HG03103 (cell line): ENCODE results near the gene DIP2C.
"Not testable (repeated sequence)": the region's sequence is repeated elsewhere in the genome, so short reads cannot be mapped to it uniquely, and the experiment has no call there.

ENCODE experiments used
- ATAC-seq: cut with Tn5 transposase; IDR thresholded peaks from one replicate; pipeline ENCODE4 v1.9.1; 2021; ENCODE audit warnings: low read depth; ENCODE audit not compliant: unreplicated experiment

Gene DIP2C

GRCh38 chr10:689452-690371 lies at the start of gene DIP2C:
Gene DIP2C (minus strand): TSS chr10:689668. CDS start chr10:689578, 90 bp downstream.
- no peak for ATAC-seq

- no peak for ATAC-seq
Observed at GRCh38 chr10:734481-734880, 45.0 kb upstream of the DIP2C start.

GRCh38 chr10:733086-733485 lies 43.6 kb upstream of the DIP2C start:
- no peak for ATAC-seq

- ATAC-seq, result no peak
Observed at GRCh38 chr10:729213-729612, 39.7 kb upstream of the DIP2C start.

GRCh38 chr10:728603-729002 lies 39.1 kb upstream of the DIP2C start:
- no peak for ATAC-seq

GRCh38 chr10:727162-727790 lies 37.8 kb upstream of the DIP2C start:
- no peak for ATAC-seq

- no peak for ATAC-seq
Observed at GRCh38 chr10:725786-726185, 36.3 kb upstream of the DIP2C start.

GRCh38 chr10:725302-725701 lies 35.8 kb upstream of the DIP2C start:
- ATAC-seq, result no peak

- ATAC-seq, result no peak
Observed at GRCh38 chr10:723973-724372, 34.5 kb upstream of the DIP2C start.

GRCh38 chr10:722281-723060 lies 33.0 kb upstream of the DIP2C start:
- no peak for ATAC-seq

- ATAC-seq, result no peak
Observed at GRCh38 chr10:718143-718700, 28.8 kb upstream of the DIP2C start.

GRCh38 chr10:717458-717857 lies 28.0 kb upstream of the DIP2C start:
- ATAC-seq, result no peak

GRCh38 chr10:716821-717220 lies 27.4 kb upstream of the DIP2C start:
- no peak for ATAC-seq

GRCh38 chr10:714214-714613 lies 24.7 kb upstream of the DIP2C start:
- ATAC-seq, result no peak

GRCh38 chr10:712575-712974 lies 23.1 kb upstream of the DIP2C start:
- no peak for ATAC-seq

- ATAC-seq, result no peak
Observed at GRCh38 chr10:712089-712488, 22.6 kb upstream of the DIP2C start.

GRCh38 chr10:707861-708260 lies 18.4 kb upstream of the DIP2C start:
- ATAC-seq, result no peak

- no peak for ATAC-seq
Observed at GRCh38 chr10:707456-707855, 18.0 kb upstream of the DIP2C start.

- ATAC-seq, result no peak
Observed at GRCh38 chr10:703118-703517, 13.7 kb upstream of the DIP2C start.

- not testable (repeated sequence) for ATAC-seq
Observed at GRCh38 chr10:700183-700582, 10.7 kb upstream of the DIP2C start.
